Measurements from ENCODE around the gene TP53I11. TPM values are rescaled to one million over a fixed set of nuclear protein-coding genes. Genes with fewer than 3 reads are reported as not detected.

TP53I11 gene
- total RNA-seq, 2 donors from 2014 or later, result 21.8 to 91.0 TPM

- TF ChIP-seq, protein P1, sequence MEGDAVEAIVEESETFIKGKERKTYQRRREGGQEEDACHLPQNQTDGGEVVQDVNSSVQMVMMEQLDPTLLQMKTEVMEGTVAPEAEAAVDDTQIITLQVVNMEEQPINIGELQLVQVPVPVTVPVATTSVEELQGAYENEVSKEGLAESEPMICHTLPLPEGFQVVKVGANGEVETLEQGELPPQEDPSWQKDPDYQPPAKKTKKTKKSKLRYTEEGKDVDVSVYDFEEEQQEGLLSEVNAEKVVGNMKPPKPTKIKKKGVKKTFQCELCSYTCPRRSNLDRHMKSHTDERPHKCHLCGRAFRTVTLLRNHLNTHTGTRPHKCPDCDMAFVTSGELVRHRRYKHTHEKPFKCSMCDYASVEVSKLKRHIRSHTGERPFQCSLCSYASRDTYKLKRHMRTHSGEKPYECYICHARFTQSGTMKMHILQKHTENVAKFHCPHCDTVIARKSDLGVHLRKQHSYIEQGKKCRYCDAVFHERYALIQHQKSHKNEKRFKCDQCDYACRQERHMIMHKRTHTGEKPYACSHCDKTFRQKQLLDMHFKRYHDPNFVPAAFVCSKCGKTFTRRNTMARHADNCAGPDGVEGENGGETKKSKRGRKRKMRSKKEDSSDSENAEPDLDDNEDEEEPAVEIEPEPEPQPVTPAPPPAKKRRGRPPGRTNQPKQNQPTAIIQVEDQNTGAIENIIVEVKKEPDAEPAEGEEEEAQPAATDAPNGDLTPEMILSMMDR (IDR thresholded peaks at IDR 0.05), result no peak
- no peak for TF ChIP-seq POLR2A (IDR thresholded peaks at IDR 0.05)
- DNase-seq (peak in 1 of 4 donors; percentile 29), ATAC-seq (no peak)
- Histone ChIP-seq H3K4me3 (no peak overlapping the region), H3K27me3 (no peaks in the 10 kb centered on the region), H3K27ac (peak overlapping the region; percentile 85 to 93 (median 92)), H3K9me3 (no peaks in the 10 kb centered on the region), H3K36me3 (replicated peaks in 1 of 2; ENCODE audit: insufficient read depth in 1 of 2, low read depth in 2 of 2) (no peaks in the 10 kb centered on the region), H3K4me1 (peaks cover 55% of the 10 kb centered on the region)
- WGBS, 2 donors, result 70 to 80% methylated on average over 12 to 15 of the region's 15 CpGs
- intact Hi-C loops (cut with DNase I), result no loop called here
These were observed 30.1 kb upstream of the TP53I11 start for GRCh38 chr11:44980533-44981427.

GRCh38 chr11:44979543-44980399 lies 29.1 kb upstream of the TP53I11 start:
- 36 to 43% methylated on average over 16 to 24 of the region's 24 CpGs for WGBS, 2 donors
- DNase-seq (peak; percentile 87 to 95 (median 92)), ATAC-seq (peak; percentile 89)
- peak overlapping the region; percentile 85 to 93 (median 92) for H3K27ac ChIP-seq
- no peak overlapping the region for H3K4me3 ChIP-seq
- H3K9me3 ChIP-seq, result no peaks in the 10 kb centered on the region
- intact Hi-C loops (cut with DNase I), result no loop called here
- peak in 2 of 3 donors; percentile 14 to 37 for TF ChIP-seq POLR2A (IDR thresholded peaks at IDR 0.05)
- TF ChIP-seq, protein P1 (IDR thresholded peaks at IDR 0.05), result no peak
- H3K36me3 ChIP-seq (replicated peaks in 1 of 2; ENCODE audit: insufficient read depth in 1 of 2, low read depth in 2 of 2), result no peaks in the 10 kb centered on the region
- H3K4me1 ChIP-seq, result peaks cover 56% of the 10 kb centered on the region
- H3K27me3 ChIP-seq, result no peaks in the 10 kb centered on the region

DNA sequence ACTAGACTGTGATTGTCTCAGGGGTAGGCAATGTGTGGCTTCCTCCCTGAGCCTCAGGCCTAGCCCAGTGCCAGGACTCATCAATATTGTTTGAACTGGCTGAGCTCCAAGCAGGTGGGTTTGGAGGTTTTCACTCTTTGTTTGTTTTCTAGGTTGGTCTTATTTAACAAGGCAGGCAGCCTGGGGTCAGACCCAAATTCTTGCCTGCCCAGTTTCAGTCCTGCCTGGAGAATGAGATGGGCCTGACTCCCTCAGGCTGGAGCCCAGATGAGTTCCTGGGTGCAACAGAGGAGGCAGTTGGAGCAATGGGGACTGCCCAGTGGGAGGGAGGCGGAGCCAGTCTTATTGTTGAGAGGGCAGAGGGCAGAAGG lies 28.3 kb upstream of the TP53I11 start:
- Histone ChIP-seq H3K4me3 (no peak overlapping the region), H3K4me1 (peaks cover 56% of the 10 kb centered on the region), H3K27ac (peak overlapping the region; percentile 85 to 93 (median 92)), H3K9me3 (no peaks in the 10 kb centered on the region), H3K27me3 (no peaks in the 10 kb centered on the region), H3K36me3 (replicated peaks in 1 of 2; ENCODE audit: insufficient read depth in 1 of 2, low read depth in 2 of 2) (no peaks in the 10 kb centered on the region)
- intact Hi-C loops (cut with DNase I), result no loop called here
- peak; percentile 76 to 86 (median 84) for DNase-seq
- peak in 2 of 3 donors; percentile 38 to 51 for TF ChIP-seq POLR2A (IDR thresholded peaks at IDR 0.05)
- TF ChIP-seq, protein P1 (IDR thresholded peaks at IDR 0.05), result no peak
- WGBS, 2 donors, result 35% methylated on average over 1 of the region's 1 CpG; no CpG with 5 or more reads in 1 of the 2 donors
- peak; percentile 64 for ATAC-seq

DNA sequence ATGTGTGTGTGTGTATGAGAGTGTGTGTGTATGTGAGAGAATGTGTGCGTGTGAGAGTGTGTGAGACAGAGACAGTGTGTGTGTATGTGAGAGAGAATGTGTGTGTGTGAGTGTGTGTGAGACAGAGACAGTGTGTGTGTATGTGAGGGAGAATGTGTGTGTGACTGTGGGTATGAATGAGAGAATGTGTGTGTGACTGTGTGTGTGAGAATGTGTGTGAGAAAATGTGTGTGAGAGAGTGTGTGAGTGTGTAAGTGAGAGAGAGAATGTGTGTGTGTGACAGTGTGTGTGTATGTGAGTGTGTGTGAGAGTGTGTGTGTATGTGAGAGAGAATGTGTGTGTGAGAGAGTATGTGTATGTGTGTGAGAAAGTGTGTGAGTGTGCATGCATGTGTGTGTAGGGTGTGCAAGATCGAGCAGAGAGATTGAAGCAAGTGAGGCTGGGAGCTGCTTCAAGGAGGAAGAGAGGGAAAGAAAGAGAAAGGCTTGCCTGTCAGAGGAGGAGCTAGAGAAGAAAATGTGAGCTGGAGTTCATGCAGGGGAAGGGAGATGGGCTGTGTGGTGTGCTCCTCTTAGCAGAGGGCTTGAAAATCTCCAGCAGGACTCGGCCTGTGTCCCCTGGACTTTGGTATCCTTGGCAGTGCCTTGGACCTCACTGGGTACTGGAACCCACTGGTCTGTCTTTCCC lies 27.7 kb upstream of the TP53I11 start:
- Histone ChIP-seq H3K27me3 (no peaks in the 10 kb centered on the region), H3K4me3 (no peak overlapping the region), H3K9me3 (no peaks in the 10 kb centered on the region), H3K36me3 (replicated peaks in 1 of 2; ENCODE audit: insufficient read depth in 1 of 2, low read depth in 2 of 2) (no peaks in the 10 kb centered on the region), H3K4me1 (peaks cover 56% of the 10 kb centered on the region), H3K27ac (peak overlapping the region; percentile 85 to 93 (median 92))
- ATAC-seq (no peak), DNase-seq (no peak)
- no peak for TF ChIP-seq POLR2A (IDR thresholded peaks at IDR 0.05)
- TF ChIP-seq, protein P1 (IDR thresholded peaks at IDR 0.05), result no peak
- intact Hi-C loops (cut with DNase I), result no loop called here
- 19 to 37% methylated on average over 3 of the region's 3 CpGs for WGBS, 2 donors

Measured in body of pancreas (tissue), 4 donors.